ENCODE measurements around the gene SERPINB2.

DNA sequence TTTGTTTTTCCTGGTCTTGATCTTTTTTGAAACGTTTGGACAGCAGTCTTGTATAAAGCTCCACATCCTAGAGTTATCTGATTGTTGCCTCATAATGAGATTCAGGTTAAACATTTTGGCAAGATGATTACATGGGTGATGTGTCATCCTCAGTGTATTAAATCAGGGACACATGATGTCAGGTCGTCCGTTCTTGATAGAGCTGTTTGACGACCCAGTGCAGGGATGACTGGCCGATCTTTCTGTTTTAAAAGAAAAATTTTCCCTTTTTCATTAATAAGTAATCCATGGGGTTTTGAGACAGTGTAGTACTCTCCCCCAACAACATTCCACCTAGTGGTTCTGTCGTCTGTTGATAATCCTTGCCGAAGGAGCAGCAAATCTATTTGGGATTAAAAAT is 44.5 kb upstream of the SERPINB2 start:
- no peak for TF ChIP-seq EZH2 (IDR thresholded peaks at IDR 0.05; ENCODE audit: borderline replicate concordance, low read depth, low read length, poor library complexity, severe bottlenecking)
- TF ChIP-seq CTCF (conservative IDR thresholded peaks at IDR 0.05; ENCODE audit: low read depth, low read length): no peak
